GM20431 (cell line): ENCODE data around the gene GARS1.

Experiments used
- in situ Hi-C: fragments of 300-500 bp; cut with MseI, MboI; formaldehyde crosslinking; loops from one replicate; pipeline ENCODE4 v1.15.0; 2020; ENCODE audit warnings: low sequenced_read_pairs; ENCODE audit not compliant: unreplicated experiment

The GARS1 gene

DNA sequence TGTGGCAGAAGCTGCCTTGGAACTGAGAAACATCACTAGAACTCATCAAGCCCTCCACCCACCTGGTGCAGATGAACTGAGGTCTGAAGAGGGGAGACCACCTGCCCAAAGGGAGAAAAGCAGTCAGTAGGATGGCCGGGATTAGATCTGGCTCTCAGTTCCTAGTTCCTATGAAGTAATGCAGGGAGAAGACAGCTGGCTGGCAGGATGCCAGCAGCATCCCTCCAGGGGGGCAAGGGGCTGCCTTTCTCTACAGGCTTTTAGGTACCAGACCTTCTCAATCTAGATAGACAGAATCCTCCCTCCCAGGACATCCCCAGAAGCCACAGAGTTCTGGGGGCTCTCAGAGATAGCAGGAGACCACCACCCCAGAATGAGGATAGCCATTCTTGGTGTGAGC, 79.7 kb downstream of the GARS1 start:
- in situ Hi-C loops = no loop called here

DNA sequence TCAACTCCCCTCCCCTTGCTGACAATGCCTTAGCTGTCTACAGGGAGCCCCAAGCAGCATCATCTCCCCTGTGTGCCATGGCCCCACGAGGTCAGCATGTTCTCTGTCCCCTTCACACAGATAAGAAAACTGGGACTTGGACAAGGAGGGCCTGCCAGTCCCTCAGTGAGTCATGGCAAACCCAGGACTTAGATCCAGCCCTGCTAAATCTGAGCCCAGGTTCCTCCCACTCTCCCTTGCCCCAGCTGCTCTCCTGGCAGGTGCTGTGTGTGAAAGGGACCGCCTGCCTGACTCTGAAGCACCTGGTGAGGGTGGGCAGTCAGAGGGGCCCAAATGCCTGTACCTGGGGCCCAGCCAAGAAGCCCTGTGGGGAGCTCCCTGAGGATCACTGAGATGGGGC, 80.2 kb downstream of the GARS1 start:
- in situ Hi-C loops = no loop called here

DNA sequence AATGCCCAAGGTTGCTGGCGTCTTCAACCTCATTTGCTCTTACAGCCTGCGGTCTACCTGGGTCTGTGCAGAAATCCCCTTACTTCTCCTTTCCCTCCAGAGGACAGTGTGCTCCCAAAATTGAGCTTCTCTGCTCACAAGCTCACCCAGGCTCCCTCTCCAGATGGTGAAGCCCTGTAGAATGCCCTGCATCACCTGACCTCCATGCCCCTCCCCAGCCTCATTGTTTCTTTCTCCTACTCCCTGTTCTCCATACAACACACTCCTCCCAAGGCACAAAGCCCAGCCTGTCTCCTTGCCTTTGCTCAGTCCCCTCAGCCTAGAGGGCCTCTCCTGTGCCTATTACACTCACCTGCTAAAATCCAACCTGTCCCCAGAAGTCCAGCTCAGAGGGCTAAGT, 84.1 kb downstream of the GARS1 start:
- in situ Hi-C loops = no loop called here

DNA sequence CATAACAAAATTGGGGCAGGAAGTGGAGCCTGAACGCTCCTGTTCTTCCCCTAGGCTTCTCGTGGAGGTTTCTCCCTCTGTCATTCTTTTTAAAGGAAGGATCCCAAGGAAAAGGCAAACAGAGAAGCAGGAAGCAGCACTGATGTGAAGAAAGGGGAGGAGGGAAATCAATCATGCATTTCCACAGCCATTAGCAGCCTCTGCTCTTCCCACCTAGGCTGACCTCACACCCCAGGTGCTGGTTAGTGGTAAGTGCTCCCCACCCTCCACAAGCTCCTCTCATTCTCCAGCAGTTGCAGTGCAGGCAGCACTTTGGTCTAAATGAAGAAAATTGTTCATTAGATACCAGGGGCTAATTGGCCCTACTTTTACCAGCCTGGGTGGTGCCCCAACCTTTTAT, 85.0 kb downstream of the GARS1 start:
- in situ Hi-C loops = no loop called here

DNA sequence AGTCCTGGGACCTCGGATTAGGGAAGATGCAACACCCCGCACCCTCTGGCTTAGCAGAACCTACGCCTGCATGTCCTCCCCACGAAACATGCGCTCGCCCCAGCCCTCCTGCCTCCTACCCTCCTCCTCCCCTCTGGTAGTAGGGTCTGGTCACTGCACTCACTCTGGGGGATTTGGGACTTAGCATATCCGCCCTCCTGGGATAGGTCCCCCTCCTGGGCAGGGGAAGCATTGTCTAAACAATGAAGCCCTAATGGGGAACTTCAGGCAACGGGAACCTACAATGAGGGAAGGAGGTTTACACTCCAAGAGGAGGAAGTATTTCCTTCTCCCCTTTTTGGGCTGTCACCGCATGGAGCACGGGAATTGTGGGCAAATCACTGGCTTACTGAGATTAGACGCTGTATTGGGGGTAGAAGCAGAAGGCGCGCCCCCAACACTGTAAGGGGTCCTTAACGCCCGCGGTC, 86.7 kb downstream of the GARS1 start:
- in situ Hi-C loops = no loop called here

DNA sequence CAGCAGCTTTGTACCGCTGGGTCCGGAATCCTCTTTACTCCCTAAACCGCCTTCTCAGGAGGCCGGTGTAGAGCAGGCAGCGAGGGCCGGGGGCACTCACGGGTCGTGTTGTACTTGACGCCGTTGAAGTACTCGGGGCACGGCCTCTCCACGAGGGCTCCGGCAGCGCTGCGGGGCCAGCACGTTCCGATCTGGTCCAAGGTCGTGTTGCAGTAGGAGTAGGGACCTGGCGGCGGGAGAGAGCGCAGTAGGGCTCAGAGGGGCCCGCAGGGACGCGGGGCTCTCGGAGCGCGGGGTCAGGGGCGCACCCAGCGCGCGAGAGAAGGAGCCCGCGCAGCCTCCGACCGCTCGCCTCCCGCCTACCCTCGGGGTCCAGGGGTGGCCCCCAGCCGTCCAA, 87.1 kb downstream of the GARS1 start:
- in situ Hi-C loops = no loop called here

DNA sequence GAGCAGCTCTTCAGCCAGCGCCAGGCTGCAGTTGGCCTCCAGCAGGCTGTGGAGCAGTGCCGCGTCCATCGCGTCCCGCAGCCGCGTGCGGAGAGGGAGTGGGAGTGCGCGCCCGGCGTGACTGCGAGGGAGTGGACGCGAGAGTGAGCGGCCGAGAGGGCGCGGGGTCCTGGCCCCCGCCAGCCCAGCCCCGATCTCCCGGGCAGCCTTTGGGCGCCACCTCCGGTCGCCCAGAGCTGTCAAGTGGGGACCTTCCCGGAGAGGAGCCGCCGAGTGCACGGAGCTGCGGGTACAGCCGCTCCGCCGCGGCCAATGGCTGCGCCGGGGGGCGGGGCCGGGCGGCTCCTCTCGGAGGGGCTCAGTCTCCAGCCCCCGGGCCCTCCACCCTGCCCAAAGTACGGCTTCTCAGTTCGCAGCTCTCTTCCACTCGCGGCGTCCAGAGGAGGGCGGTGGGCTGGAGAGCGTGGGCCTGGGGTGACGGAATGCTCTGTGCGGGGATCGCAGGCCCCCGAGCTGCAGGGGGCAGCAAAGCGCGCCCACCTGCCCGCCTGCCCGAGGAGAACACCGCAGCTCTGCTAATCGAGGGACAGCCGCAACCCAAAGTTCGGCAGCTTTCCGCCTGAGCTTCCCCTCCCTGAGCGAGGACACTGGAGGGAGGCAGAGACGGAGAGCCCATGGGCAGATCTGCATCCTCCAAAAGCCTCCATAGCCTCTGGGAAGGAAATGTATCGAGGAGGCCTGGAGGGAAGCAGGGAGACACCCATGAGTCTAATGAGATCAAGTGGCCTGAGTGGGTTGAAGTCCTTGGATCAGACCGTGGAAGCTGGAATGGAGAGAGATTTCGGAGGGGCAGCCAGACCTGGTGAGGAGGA, 87.8 kb downstream of the GARS1 start, which contains the start of gene CRHR2:
Gene CRHR2, minus strand, starts transcription at position 245 of the 872 bp plus-strand sequence. Its CDS starts 176 bp downstream, at position 69.
- in situ Hi-C loops = no loop called here

DNA sequence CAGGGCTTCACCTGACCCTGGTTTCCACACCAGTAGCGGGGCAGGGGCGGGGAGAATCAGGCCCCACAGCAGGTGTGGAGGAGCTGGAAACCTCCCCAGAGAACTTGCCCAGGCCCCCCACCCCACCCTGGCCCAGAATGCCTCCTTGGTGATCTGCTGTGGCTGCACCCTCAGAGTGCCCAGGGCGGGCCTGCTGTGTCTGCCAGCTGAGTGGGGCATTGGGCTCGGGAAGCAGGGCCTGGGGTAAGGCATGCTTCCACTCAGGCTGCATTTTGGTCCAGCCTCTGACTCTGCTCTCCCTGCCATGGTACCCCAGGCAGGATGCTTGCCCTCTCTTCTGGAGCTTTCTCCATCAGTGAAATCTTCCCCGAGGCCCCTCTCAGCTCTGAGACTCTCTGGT, 88.6 kb downstream of the GARS1 start:
- in situ Hi-C loops = no loop called here
